NK-92 treated with Interleukin-12 subunit alpha and Interleukin-12 subunit beta, amount 100 ng/mL, for 24 hours (cell line): ENCODE results near the gene ZNF212.

ENCODE experiments used
- DNase-seq: peaks from one replicate; lab custom pipeline; 2025; lab: John Stamatoyannopoulos, UW

Gene ZNF212

DNA sequence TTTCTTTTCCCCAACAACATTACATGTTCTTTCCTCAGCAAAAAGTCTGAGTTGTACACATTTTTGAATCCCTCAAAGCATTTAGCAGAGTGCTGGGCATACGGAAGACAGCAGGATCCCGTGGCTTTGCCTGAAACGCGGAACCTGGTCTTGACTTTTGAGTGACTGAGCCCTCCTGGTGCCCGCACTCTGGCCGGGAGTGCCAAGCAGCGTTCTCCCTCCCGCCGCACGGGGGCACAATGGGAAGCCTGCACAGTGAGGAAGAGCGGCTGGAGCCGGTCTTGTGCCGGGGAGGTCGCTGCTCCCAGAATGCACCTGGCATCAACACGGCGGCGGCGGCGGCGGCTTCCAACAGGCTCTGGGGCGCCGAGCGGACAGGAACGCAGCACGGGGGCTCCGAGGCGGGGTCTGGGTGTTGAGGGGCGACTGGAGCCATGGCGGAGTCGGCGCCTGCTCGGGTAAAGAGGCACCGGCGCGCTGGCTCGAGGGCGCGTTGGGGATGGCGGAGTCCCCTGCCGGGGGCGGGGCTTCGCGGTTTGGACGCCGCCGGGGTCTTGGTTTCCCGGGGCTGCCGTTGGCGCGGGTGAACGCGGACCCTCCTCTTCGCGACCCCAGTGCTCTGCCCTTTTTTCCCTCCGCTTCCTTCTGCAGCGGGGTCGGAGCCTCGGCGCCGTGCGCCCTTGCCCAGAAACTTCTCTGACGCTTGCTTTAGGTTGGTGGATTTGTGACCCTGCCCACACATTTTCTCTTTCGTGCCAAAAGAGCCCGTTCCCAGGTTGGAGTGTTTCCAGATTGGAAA lies at the start of gene ZNF212:
Gene ZNF212, plus strand, starts transcription at position 307 of the 799 bp plus-strand sequence. Its CDS starts 128 bp downstream, at position 435.
- peak; percentile 92 for DNase-seq

DNA sequence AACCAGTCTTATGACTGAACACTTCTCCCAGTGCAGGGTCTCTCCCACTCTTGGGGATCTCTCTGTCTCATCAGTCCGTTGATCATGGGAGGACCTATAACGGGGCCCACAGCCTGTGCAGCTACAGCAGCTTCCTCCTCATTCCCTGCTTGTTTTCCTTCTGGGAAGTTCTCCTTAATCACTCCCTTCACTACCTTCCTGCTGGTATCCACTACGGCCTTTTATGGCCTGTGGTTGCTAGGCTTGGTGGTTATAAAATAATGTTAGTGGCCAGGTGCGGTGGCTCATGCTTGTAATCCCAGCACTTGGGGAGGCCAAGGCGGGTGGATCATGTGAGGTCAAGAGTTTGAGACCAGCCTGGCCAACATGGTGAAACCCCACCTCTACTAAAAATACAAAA lies 47.6 kb upstream of the ZNF212 start:
- no peak for DNase-seq

DNA sequence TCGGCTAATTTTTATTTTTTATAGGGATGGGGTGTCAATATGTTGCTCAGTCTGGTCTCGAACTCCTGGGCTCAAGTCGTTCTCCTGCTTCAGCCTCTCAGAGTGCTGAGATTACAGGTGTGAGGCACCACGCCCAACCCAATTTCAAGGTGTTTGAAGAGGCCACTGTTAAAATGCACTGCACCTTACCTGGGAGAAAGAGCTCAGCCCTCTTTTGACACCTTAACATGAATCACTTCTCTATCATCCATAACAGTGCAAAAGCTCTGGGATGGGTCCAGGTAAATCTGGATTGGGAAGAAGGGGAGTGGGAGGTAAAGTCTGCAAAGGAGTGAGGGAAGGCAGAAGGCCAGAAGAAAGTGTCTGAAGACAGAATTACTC lies 44.7 kb upstream of the ZNF212 start:
- DNase-seq, result no peak

DNA sequence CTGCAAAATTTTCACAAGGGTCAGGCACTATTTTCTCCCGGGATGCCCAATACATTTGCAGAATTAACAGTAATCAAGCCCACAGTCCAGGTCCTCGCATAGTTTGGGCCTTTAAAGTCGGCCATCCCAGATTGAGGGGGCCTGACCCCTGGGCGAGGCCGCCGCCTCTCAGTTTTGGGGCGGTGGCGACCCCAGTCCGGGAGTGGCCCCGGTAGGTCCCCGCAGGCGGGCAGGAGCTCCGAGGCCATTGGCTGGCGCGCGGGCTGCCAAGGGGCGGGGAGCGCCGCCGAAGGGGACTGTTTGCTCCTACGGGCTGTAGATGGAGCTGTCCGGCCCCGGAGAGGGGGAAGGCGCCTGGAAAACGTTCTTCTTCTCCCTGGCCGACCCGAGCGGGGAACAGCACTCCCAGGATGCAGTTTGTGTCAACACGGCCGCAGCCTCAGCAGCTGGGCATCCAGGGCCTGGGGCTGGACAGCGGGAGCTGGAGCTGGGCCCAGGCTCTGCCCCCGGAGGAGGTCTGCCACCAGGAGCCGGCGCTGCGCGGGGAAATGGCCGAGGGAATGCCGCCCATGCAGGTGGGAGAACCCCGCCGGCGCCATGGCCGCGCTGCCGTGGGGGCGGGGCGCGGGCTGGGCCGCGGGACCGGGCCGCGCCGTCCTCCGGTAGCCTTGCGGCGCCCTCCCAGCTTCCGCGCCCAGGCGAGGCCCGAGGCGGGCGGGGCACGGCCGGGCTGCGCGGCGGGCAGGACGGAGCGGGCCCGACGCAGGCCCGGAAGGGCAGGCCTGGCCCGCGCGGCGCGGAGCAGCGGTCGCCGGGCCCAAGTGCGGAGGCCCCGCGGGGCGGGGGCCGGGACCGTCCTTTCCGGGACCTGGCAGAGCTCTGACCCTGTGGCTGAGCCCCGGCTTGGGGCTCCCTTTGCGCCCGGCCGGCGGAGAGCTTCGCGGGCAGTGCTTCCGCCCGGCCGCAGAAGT lies 44.0 kb upstream of the ZNF212 start, which contains the start of gene ZNF282:
Gene ZNF282, plus strand, starts transcription at position 367 of the 971 bp plus-strand sequence. Its CDS starts 44 bp downstream, at position 411.
- DNase-seq, result peak; percentile 78

DNA sequence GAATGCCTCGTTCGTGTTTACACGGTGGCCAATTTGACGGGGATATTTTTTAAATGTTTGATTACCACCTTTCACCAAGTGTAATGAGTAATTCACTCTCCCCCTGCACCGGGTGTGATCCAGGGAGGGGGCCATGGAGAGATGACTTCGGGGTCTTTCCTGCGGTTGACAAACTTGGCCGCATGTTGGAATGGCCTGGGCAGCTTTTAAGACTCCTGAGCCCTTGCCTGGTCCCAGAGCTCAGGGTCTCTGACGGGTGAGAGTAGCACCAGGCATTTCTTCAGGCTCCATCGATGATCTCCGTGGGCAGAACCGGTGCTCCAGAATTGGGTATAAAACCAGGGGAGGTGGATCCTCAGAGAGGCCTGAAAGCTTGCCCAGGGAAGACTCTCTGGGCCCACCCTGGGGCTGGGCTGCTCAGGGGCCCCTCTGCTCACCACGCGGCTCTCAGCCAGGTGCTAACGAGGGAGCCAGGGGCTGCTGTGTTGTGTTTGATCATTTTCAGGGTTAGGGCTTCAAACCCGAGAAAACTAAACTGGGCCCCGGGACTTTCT lies 43.2 kb upstream of the ZNF212 start:
- DNase-seq, result no peak

DNA sequence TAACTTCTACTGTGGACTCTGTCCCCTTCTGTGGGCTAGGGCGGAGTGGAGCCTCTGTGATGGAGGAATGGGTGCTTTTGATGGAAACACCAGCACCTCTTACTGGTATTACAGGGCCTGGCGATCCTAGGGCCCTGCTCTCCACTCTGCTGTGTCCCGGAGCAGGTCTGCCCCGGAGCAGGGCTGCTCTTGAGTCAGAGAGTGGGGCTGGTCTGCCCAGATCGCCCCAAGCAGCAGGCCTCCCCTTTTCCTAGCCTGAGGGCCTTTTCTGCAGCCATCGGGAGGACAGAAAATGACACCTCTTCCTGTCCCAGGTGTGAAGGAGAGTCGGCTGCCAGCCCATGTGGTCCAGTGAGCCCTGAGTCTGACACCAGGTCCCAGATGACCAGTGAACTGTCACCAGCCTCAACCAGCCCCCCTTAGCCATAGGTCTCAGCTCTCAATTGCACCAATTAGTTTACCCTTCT lies 42.7 kb upstream of the ZNF212 start:
- DNase-seq, result no peak

DNA sequence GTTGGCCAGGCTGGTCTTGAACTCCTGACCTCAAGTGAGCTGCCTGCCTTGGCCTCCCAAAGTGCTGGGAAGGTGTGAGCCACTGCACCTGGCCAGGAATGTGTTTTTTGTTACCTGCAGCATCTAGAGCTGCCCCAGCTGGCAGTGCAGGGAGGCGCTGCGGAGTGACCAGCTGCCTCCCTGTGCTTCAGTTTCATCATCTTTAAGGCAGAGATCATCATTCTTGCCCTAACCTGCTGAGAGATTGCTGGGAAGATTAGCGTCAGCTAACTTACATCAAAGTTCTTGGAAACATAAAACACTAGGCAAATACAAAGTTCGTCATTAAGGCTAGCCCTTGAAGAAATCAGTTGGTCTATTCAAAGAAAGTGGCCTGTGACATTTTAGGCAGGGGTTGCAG lies 41.8 kb upstream of the ZNF212 start:
- no peak for DNase-seq

DNA sequence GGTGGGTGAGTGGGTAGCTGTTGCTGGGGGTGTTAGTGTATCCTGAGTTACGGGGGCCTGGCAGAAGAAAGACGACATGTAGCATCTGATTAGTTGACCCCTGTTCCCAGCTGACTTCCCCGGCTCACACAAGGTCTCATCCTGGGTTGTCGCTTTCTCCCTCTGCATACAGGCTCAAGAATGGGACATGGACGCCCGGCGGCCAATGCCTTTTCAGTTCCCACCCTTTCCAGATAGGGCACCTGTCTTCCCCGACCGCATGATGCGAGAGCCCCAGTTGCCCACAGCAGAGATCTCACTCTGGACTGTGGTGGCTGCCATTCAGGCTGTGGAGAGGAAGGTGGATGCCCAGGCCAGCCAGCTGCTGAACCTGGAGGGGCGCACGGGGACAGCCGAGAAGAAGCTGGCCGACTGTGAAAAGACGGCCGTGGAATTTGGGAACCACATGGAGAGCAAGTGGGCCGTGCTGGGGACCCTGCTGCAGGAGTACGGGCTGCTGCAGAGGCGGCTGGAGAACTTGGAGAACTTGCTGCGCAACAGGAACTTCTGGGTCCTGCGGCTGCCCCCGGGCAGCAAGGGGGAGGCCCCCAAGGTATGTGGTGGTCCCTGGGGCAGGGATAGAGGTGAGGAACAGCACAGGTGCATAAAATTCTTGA lies 41.2 kb upstream of the ZNF212 start:
- no peak for DNase-seq

DNA sequence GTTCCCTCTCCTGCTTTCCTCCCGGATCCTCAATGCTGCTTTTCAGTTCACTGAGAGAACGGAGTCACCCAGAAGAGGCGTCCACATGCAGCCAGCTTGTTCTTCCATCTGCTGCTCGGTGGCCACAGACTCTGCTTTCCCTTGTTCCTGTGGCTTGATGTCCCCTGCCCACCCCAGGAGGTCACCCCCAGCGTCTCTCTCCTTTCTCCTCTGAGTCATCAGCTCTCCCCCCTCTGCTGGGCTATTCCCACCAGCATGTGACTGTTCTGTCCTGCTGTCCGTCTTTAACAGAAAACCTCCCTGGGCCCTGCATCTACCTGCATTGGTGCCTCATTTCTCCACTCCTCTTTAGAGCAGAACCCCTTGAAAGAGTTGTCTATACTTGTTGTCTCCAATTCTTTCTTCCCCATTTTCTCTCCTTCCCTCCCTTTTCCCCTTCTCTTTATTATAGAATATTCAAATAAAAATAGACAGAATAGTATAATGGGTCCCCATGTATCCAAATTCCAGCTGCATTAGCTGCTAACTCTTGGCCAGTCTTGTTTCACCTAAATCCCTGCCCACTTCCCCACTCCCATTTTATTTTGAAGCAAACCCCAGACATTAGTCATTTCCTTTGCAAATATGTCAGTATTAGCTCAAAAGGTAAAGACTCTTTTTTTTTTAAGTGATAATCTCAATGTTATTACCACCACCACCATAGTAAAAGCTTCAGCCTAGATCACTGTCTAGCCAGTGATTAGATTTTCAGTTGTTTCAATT lies 40.0 kb upstream of the ZNF212 start:
- DNase-seq, result no peak

DNA sequence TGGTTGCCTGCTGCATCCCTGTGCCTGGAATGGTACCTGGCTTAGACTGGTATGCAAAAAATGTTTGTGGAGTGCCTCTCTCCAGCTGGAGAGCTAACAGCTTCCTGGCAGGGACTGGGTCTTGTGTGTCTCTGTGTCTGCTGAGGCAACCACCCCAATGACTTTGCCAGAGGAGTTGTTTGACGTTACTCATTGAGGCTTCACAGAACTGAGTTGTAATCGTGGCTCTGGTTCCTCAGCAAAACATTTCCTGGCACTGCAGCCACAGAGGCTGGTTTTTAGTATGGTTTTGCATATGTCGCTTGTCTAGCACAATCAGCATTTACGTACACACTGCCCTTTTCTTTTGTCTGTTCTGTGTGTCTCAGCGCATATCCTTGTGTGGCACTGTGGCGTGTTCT lies 36.6 kb upstream of the ZNF212 start:
- DNase-seq, result no peak

DNA sequence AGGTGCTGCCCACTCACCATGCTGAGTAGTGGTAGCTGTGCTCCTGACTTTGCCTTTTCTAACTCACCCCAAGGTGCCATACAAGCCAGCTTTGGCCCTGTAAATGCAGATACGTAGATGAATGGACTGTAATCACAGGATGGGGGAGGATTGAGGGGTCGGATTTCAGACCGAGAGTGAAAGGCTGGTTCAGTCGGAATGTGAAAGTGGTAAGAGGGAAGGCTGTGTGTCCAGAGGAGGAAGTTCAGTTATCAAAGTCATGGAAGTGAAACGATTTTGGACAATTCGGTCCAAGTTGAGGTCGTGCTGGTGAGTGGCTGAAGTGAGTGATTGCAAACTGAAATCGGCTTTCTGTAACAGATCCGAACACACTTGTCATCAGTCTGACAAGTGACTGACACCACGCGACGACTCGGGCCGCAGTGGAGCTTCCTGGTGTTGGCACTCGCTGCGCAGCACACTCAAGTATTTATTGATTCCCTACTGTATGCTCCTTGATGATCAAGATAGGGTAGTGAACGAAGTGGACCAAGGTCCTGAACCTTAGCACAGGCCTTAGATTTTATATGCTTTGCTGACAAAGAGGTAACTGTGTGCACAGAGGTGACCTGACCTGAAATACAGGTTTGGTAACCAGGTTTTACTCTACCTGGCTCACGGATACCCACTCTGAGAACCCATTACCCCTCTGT lies 33.6 kb upstream of the ZNF212 start:
- no peak for DNase-seq

DNA sequence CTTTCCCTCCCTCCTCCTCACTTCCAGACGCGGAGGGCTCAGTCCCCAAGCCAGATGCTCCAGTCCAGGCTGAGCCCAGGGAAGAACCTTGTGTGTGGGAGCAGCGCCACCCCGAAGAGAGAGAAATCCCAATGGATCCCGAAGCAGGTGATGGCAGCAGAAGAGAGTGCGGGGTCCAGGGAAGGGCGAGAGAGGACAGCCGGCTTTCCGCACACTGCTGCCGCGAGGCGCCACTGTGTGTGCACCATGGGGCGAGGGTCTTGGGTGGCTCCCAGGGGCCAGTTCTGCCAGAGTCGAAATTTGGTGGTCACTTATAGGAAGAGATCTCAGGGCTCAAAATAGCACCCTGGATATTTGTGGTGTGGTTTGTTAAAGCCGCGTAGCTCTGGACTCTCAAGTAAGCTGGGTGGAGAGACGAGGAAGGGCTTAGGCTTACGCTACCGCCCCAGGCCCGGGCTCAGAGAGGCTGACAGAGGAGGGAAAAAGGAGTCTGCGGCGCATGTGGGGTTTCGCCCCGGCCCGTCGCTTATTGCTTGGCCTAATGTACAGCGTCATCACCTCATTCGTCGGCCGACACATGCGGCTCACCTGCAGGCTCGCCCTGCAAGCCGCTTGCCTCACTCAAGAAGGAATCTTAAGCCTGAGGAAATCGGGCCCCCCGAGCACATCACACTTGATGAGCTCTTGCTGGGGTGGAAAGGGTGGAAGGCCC lies 32.0 kb upstream of the ZNF212 start:
- no peak for DNase-seq

DNA sequence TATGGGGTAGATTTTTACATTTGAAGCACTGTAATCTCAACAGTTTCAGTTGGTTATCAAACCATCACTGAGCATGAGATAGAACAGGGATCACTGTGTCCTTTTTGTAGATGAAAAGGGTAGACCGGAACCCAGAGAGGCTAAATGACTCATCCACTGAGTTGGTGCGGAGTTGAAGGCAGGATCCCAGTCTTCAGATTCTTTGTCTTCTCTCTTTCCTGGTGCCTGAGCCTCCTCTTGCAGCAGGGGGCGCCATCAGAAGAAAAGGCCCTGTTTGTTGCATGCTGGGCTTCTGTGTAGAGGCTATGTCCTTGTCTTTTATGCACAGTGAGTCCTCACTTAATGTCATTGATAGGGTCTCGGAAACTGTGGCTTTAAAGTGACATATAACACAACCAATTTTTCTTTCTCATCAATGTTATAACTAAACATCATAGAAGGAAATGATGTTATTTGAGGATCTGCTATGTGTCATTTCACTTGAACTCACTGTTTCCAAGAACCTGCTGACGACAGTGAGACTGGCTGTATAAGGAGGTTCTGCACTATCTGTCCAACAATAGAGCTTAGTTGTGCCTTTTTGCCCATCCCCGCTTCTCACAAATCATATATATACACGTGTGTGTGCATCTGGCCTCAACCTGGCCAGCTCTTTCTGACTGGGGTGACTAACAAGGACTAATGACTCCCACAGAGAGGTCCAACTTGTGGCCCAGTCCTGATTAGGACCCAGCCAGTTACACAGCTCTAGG lies 29.8 kb upstream of the ZNF212 start:
- no peak for DNase-seq

DNA sequence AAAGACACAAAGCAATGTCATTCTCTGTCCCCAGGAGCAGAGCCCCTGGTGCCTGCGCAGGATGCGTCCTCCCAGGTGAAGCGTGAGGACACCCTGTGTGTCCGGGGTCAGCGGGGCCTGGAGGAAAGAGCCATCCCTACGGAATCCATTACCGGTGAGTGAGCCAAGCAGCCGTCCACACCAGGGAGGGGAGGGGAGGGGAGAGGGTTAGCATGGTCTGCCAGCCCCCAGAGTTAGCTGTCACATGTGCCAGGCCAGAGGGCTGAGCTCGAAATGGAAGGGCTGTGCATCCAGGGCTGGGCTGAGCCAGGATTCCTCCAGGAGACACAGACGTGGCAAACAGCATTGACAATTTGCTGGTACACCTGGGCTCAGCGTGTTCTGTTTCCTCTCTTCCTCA lies 28.9 kb upstream of the ZNF212 start:
- no peak for DNase-seq

DNA sequence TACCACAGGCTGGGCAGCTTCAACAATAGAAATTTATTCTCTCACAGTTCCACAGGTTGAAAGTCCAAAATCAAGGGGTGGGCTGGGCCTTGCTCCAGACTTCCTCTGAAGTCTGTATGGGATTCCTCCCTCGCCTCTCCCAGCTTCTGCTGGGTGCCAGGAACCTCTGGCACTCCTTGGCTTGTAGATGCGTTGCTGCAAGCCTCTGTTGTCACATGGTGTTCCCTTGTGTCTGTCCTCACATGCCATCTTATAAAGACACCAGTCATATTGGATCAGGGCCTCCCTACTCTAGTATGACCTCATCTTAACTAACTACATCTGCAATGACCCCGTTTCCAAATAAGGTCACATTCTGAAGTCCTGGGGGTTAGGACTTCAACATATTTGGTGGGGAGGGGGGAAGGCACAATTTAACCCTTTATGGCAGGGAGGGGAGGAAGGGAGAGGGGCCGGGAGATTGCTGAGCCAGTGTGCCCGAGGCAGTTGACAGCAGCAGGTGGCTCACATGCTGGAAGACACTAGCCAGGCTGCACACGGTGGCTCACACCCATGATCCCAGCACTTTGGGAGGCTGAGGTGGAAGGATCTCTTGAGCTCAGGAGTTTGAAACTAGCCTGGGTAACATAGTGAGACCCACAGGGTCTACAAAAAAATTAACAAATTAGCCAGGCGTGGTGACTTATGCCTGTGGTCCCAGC lies 25.3 kb upstream of the ZNF212 start:
- no peak for DNase-seq

DNA sequence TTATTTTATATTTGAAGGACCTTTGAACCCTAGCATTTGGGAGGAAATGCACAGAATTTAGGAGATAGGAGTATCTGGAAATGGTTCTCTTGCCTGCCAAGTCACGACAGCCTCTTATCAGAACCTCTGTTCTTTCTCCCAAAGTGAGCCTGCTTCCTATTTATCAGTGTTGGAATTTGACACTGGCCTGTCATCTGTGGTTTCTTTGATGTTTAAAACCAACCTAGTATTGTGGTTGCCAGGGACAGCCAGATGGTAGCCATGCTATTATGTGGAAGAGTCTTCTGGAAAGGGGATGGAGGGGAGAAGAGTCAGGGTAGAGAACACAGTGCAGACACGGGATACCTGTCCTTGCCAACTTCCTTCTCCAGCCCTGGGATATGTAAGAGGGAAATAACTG lies 23.0 kb upstream of the ZNF212 start:
- DNase-seq, result no peak

DNA sequence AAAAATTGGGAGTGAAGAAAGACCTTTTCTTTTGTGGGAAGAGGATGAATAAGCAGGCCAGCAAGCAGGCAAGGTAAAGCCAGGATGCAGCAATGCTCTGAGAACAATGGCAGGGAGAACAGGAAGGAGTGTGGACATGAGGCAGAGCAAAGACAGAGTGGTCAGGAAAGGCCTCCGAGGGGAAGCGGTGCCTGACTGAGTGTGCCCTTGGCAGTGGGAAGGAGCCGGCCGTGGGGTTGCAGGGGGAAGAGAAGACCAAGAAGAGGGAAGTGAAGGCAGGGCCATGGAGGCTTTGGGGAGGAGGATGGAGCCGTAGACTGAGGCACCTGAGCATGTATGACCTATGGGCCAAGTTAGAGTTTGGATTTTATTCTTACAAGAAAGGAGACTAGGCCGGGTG lies 21.9 kb upstream of the ZNF212 start:
- DNase-seq, result no peak
